Measurements from ENCODE around the gene KDELR1. TPM values are rescaled to one million over a fixed set of nuclear protein-coding genes. Genes with fewer than 3 reads are reported as not detected.
A peak's percentile ranks its signal among the peaks of the same experiment; 100 is the strongest.

The KDELR1 gene
- total and polyA plus RNA-seq, 4 donors: 101 to 156 (median 125) TPM

DNA sequence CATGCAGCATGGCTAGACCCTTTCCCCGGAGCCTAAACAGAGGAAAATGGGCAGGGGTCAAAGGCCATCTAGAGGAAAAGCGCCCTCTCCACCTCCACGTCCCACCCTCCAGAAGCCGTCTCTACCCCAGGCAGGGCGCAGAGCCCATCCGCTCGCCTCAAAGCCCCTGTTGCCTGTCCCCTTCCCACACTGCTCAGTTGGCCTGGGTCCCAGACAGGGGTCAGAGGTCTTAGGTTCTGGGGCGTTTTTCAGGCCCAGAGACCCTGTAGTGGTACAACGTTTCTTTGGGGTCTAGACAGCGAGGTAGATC, 27.9 kb downstream of the KDELR1 start:
- no peaks in the 10 kb centered on the region for H3K27me3 ChIP-seq (ENCODE audit: control insufficient read depth in 3 of 3, insufficient read depth in 3 of 3, low read length in 2 of 3)
- peaks cover 0 to 9% (median 2%) of the 10 kb centered on the region in 5 donors for H3K4me1 ChIP-seq (ENCODE audit: control insufficient read depth in 5 of 5, insufficient read depth in 5 of 5, low read length in 5 of 5)
- peaks cover 0 to 2% (median 0%) of the 10 kb centered on the region in 4 donors for H3K36me3 ChIP-seq (ENCODE audit: control insufficient read depth in 4 of 4, insufficient read depth in 4 of 4, low read length in 4 of 4)
- H3K4me3 ChIP-seq: peak overlapping the region; percentile 38
- DNase-seq: no peak
- peak overlapping the region; percentile 29 to 91 for H3K9ac ChIP-seq (ENCODE audit: insufficient read depth in 1 of 2, low read length in 2 of 2)
- H3K9me3 ChIP-seq (ENCODE audit: control insufficient read depth in 4 of 4, insufficient read depth in 3 of 4, low read length in 3 of 4): no peaks in the 10 kb centered on the region
- peak overlapping the region; percentile 91 to 95 for H3K27ac ChIP-seq (ENCODE audit: low read depth in 1 of 2, low read length in 1 of 2)
- ATAC-seq (ENCODE audit: insufficient read depth, low FRiP score): peak; percentile 5
- 3 to 9% methylated on average over 10 of the region's 10 CpGs for WGBS, 2 donors
- TF ChIP-seq, protein P1, sequence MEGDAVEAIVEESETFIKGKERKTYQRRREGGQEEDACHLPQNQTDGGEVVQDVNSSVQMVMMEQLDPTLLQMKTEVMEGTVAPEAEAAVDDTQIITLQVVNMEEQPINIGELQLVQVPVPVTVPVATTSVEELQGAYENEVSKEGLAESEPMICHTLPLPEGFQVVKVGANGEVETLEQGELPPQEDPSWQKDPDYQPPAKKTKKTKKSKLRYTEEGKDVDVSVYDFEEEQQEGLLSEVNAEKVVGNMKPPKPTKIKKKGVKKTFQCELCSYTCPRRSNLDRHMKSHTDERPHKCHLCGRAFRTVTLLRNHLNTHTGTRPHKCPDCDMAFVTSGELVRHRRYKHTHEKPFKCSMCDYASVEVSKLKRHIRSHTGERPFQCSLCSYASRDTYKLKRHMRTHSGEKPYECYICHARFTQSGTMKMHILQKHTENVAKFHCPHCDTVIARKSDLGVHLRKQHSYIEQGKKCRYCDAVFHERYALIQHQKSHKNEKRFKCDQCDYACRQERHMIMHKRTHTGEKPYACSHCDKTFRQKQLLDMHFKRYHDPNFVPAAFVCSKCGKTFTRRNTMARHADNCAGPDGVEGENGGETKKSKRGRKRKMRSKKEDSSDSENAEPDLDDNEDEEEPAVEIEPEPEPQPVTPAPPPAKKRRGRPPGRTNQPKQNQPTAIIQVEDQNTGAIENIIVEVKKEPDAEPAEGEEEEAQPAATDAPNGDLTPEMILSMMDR (IDR thresholded peaks at IDR 0.05; ENCODE audit: control extremely low read depth, extremely low read depth): no peak

DNA sequence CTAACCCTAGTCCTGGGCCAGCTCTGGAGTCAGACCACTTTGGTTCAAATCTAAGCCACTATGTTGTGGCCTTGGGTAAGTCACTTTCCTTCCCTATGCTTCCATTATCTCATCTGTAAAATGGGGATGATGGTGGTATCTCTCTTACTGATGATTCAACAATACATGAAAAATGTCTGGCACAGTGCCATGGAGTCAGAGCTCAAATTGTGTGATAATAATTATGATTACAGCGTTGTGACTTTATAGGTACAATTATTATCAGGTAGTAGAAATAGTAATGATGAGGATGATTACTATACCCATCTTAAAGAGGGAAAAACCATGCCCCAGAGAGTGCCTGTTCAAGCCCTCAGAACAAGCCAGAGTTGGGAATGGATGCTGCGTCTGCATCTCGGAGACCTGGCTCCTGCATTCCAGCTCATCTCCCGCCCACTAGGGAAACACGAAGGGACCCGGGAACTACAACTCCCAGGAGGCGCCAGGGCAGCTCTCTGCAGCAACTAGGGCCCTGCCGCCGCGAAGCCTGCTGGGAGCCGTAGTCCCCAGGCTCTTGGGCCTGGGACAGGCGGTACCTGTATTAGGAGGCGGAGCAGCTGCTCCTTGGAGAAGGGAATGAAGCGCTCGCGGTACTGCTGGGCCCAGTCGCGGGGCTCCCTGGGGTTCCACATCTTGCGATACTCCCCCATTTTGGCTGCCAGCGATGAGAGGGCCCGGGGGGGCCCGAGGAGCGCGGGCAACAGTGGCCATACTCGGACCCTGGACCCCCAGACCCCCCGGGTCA, 28.4 kb downstream of the KDELR1 start:
- Histone ChIP-seq H3K27ac (ENCODE audit: low read depth in 1 of 2, low read length in 1 of 2) (peak overlapping the region; percentile 91 to 95), H3K4me1 (ENCODE audit: control insufficient read depth in 5 of 5, insufficient read depth in 5 of 5, low read length in 5 of 5) (peaks cover 0 to 9% (median 2%) of the 10 kb centered on the region in 5 donors), H3K9me3 (ENCODE audit: control insufficient read depth in 4 of 4, insufficient read depth in 3 of 4, low read length in 3 of 4) (no peaks in the 10 kb centered on the region), H3K4me3 (peak overlapping the region; percentile 38), H3K36me3 (ENCODE audit: control insufficient read depth in 4 of 4, insufficient read depth in 4 of 4, low read length in 4 of 4) (peaks cover 0 to 2% (median 0%) of the 10 kb centered on the region in 4 donors), H3K9ac (ENCODE audit: insufficient read depth in 1 of 2, low read length in 2 of 2) (peak overlapping the region; percentile 29 to 91), H3K27me3 (ENCODE audit: control insufficient read depth in 3 of 3, insufficient read depth in 3 of 3, low read length in 2 of 3) (no peaks in the 10 kb centered on the region)
- TF ChIP-seq, protein P1 (IDR thresholded peaks at IDR 0.05; ENCODE audit: control extremely low read depth, extremely low read depth): no peak
- ATAC-seq (ENCODE audit: insufficient read depth, low FRiP score) (peak; percentile 86), DNase-seq (peak; percentile 96 to 97 (median 96))
- WGBS, 2 donors: 4% methylated on average over 26 of the region's 26 CpGs

DNA sequence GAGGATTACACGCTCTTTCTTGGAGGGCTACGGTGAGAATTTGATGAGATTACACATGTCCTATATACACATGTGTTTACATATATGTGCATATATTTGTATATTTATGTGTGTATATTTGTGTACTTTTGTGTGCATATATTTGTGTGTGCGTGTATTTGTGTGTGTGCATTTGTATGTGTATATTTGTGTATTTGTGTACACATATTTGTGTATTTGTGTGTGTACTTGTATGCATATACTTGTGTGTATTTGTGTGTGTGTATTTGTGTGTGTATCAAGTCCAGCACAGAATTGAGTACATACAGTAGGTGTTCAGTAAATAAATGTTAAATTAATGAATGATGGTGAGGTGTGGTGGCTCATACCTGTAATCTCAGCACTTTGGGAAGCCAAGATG, 29.4 kb downstream of the KDELR1 start:
- no peak overlapping the region for H3K4me3 ChIP-seq
- H3K9me3 ChIP-seq (ENCODE audit: control insufficient read depth in 4 of 4, insufficient read depth in 3 of 4, low read length in 3 of 4): no peaks in the 10 kb centered on the region
- no peak overlapping the region for H3K9ac ChIP-seq (ENCODE audit: insufficient read depth in 1 of 2, low read length in 2 of 2)
- H3K27ac ChIP-seq (ENCODE audit: low read depth in 1 of 2, low read length in 1 of 2): no peak overlapping the region
- no peaks in the 10 kb centered on the region for H3K27me3 ChIP-seq (ENCODE audit: control insufficient read depth in 3 of 3, insufficient read depth in 3 of 3, low read length in 2 of 3)
- DNase-seq (no peak), ATAC-seq (ENCODE audit: insufficient read depth, low FRiP score) (no peak)
- H3K4me1 ChIP-seq (ENCODE audit: control insufficient read depth in 5 of 5, insufficient read depth in 5 of 5, low read length in 5 of 5): peaks cover 0 to 9% (median 2%) of the 10 kb centered on the region in 5 donors
- H3K36me3 ChIP-seq (ENCODE audit: control insufficient read depth in 4 of 4, insufficient read depth in 4 of 4, low read length in 4 of 4): peaks cover 0 to 2% (median 0%) of the 10 kb centered on the region in 4 donors
- WGBS, 2 donors: 96% methylated on average over 3 of the region's 3 CpGs
- TF ChIP-seq, protein P1 (IDR thresholded peaks at IDR 0.05; ENCODE audit: control extremely low read depth, extremely low read depth): no peak
